Activated T-helper 17 cell treated with anti-CD3 and anti-CD28 coated beads, Interleukin-2, amount 50 U/mL, for 72 hours (primary cell): Measurements from ENCODE around the gene TSPAN7. TPM values are rescaled to one million over a fixed set of nuclear protein-coding genes. Genes with fewer than 3 reads are reported as not detected.

Experiments used
- ATAC-seq: fragments of 150-1000 bp; cut with Tn5 transposase; replicated peaks from 2 replicates; pipeline ENCODE4 v1.10.0; 2021; ENCODE audit warnings: mild to moderate bottlenecking, moderate library complexity
- H3K27ac Mint-ChIP-seq: one replicate; pipeline ENCODE4 v1.8.0; 2022; ENCODE audit warnings: mixed read lengths
- H3K27me3 Mint-ChIP-seq: one replicate; pipeline ENCODE4 v1.8.0; 2022; ENCODE audit warnings: mixed read lengths
- H3K36me3 Mint-ChIP-seq: one replicate; pipeline ENCODE4 v1.8.0; 2022; ENCODE audit warnings: low read depth, mild to moderate bottlenecking, mixed read lengths
- H3K4me1 Mint-ChIP-seq: one replicate; pipeline ENCODE4 v1.8.0; 2022; ENCODE audit warnings: mixed read lengths
- H3K4me3 Mint-ChIP-seq: one replicate; pipeline ENCODE4 v1.8.0; 2022; ENCODE audit warnings: mild to moderate bottlenecking, mixed read lengths
- H3K9me3 Mint-ChIP-seq: one replicate; pipeline ENCODE4 v1.8.0; 2022; ENCODE audit warnings: mixed read lengths
- total RNA-seq, 2 donors: library from RNA; stranded (reverse); gene quantifications; one replicate each; pipeline ENCODE4 v1.2.3, GENCODE V29; 2022

The TSPAN7 gene
- total RNA-seq, 2 donors from 2014 or later: 0.78 to 1.2 TPM

DNA sequence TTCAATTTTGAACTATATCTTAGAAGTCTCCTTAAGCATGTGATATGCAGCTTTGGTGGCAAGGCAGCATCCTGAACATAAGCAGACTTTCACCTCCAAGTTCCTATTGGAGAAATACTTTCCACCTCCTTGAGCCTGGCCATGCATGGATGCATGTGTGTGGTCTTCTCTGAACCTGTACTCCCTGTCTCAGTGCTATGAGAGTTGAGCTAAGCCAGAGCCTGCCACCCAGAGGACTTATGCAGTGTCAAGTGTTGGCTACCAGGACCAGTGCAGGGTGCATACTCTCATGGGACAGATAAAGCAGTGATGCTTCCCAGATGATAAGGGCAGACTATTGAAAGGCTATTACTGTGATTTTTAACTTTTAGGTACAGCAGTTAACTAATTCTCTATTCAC lies 105.6 kb downstream of the TSPAN7 start:
- Mint-ChIP-seq H3K4me3 (no peak overlapping the region), H3K27me3 (peaks cover 7% of the 10 kb centered on the region), H3K9me3 (no peaks in the 10 kb centered on the region), H3K4me1 (peaks cover 5% of the 10 kb centered on the region), H3K27ac (no peak overlapping the region), H3K36me3 (no peaks in the 10 kb centered on the region)
- ATAC-seq: no peak

DNA sequence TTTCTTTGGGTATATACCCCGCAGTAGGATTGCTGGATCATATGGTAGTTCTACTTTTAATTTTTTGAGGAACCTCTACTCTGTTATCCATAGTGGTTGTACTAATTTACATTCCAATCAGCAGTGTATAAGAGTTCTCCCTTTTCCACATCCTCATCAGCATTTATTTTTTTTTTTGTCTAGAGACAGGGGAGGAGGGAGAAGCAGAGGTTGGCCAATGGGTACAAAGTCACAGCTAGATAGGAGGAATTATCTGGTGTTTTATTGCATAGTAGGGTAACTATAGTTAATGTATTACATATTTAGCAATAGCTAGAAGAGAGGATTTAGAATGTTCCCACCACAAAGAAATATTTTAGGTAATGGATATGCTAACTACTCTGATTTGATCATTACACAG lies 107.4 kb downstream of the TSPAN7 start:
- no peak for ATAC-seq
- no peaks in the 10 kb centered on the region for H3K36me3 Mint-ChIP-seq
- H3K27me3 Mint-ChIP-seq: no peaks in the 10 kb centered on the region
- no peak overlapping the region for H3K4me3 Mint-ChIP-seq
- no peaks in the 10 kb centered on the region for H3K4me1 Mint-ChIP-seq
- H3K27ac Mint-ChIP-seq: no peak overlapping the region
- H3K9me3 Mint-ChIP-seq: no peaks in the 10 kb centered on the region

DNA sequence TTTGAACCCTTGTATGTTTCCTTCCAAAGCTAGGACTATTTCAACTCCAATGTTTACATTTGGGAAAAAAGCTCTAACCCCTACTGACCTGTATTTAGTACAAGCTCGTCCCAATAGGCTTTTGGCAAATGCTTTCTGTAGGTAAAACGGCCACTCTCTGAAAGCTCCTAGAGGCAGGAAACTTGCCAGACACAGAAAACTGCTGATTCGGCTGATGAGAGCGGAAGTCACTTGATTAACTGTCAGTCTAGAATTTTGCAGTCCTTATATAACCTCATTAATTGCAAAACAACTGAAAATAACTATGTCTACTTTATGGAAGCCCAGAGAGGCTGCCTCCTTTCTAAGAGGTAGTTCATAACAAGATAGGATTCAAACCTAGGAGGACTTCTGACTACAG lies 108.1 kb downstream of the TSPAN7 start:
- no peaks in the 10 kb centered on the region for H3K27me3 Mint-ChIP-seq
- no peak overlapping the region for H3K4me3 Mint-ChIP-seq

DNA sequence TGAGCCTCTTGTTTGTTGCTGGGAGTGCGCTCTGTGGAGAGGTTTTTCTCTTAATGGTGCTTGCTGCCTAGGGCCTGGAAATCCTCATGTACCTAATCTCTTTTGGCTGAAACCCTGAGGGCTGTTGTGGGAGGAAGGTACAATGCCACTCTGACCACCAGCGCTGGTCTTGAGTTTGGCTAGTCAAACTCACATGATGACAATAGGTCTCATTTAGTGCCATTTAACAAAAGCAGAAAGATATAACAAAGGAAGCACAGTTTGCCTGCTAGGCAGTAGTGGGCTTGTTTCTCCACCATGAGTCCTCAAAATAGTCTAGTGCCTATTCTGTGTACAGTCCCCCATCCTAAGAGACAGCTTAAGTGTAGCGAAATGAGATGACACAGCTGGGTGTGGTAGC lies 111.3 kb downstream of the TSPAN7 start:
- H3K36me3 Mint-ChIP-seq: no peaks in the 10 kb centered on the region
- no peak overlapping the region for H3K4me3 Mint-ChIP-seq
- H3K27ac Mint-ChIP-seq: no peak overlapping the region
- no peaks in the 10 kb centered on the region for H3K9me3 Mint-ChIP-seq
- H3K4me1 Mint-ChIP-seq: no peaks in the 10 kb centered on the region
- H3K27me3 Mint-ChIP-seq: peaks cover 6% of the 10 kb centered on the region
- no peak for ATAC-seq

More for the DNA sequence above, 108.1 kb downstream of the TSPAN7 start:
- H3K4me1 Mint-ChIP-seq: no peaks in the 10 kb centered on the region
- no peaks in the 10 kb centered on the region for H3K9me3 Mint-ChIP-seq
- ATAC-seq: no peak
- H3K27ac Mint-ChIP-seq: no peak overlapping the region
- no peaks in the 10 kb centered on the region for H3K36me3 Mint-ChIP-seq

DNA sequence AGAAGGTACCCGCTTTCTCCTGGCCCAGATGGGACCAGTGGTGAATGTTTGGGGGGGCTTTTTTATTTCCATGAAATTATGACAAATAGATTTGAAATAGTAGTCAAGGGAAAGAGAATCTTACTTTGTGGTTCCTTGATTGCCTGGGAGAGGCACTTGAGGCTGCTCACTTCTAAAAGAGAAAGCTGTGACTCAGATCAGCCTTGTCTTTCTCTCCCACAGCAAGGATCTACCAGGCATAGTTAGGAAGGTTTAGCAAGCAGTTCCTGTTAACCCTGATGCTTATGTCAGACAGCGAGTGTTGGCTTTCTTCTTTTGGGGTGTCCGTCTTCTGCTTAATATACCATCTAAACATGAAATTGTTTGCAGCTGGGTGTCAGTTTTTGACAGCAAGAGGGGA lies 114.5 kb downstream of the TSPAN7 start:
- Mint-ChIP-seq H3K4me3 (no peak overlapping the region), H3K36me3 (no peaks in the 10 kb centered on the region), H3K27me3 (peaks cover 14% of the 10 kb centered on the region), H3K4me1 (no peaks in the 10 kb centered on the region), H3K27ac (no peak overlapping the region), H3K9me3 (no peaks in the 10 kb centered on the region)
- ATAC-seq: peak; percentile 61

DNA sequence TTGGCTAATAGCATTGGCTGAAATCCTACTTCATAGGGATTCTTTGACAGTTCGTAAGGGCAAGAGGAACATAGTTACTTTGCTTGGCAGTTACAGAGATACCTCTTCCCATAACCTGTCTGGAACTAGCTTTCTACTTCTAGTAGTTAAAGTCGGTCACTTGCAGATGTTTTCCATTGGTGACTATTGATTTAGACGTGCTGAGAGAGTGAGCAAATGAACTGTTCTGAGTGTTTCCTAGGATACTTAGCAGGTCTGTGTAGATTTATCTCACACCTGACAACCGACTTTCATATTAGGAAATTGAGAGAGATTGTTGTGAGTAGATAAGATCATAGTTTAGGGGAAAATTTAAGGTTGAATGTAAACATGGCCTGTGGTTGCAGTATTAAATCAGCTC lies 116.8 kb downstream of the TSPAN7 start:
- ATAC-seq: no peak
- H3K4me1 Mint-ChIP-seq: no peaks in the 10 kb centered on the region

DNA sequence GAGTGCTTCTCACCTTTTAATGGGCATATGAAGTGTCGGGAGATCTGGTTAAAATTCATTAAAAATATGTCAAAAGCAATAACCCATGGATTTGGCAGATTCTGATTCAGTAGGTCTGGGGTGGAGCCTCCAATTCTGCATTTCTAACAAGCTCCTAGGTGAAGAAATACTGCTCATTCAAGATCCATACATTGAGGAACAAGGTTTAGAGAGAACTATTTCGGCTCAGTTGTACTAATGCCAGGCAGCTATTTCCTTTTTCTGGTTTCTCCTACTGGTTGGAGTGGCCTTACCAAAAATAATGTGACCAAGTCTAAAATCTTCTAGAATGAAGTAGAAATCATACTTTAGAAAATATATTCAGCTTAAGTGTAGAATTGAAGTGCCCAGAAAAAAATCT lies 117.5 kb downstream of the TSPAN7 start:
- H3K4me1 Mint-ChIP-seq: no peaks in the 10 kb centered on the region
- H3K36me3 Mint-ChIP-seq: no peaks in the 10 kb centered on the region
- no peak overlapping the region for H3K27ac Mint-ChIP-seq
- no peaks in the 10 kb centered on the region for H3K9me3 Mint-ChIP-seq
- H3K27me3 Mint-ChIP-seq: peaks cover 14% of the 10 kb centered on the region
- H3K4me3 Mint-ChIP-seq: no peak overlapping the region
- no peak for ATAC-seq

More for the DNA sequence above, 116.8 kb downstream of the TSPAN7 start:
- no peaks in the 10 kb centered on the region for H3K36me3 Mint-ChIP-seq
- no peaks in the 10 kb centered on the region for H3K9me3 Mint-ChIP-seq
- no peak overlapping the region for H3K27ac Mint-ChIP-seq
- no peak overlapping the region for H3K4me3 Mint-ChIP-seq
- peaks cover 14% of the 10 kb centered on the region for H3K27me3 Mint-ChIP-seq

DNA sequence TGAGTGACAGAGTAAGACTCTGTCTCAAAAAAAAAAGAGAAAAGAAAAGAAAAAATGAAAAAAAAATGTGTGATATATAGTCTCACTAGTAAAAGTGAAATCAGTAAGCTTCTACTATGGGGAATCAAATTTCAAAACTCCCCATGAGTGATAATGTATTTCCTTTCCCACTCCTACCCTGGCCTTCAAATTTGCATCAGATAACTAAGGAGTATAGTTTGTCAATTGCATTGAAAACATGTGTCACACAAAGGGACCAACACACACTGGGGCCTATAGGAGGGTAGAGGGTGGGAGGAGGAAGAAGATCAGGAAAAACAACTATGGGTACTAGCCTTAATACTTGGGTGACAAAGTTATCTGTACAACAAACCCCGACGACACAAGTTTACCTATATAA lies 118.4 kb downstream of the TSPAN7 start:
- H3K4me1 Mint-ChIP-seq: no peaks in the 10 kb centered on the region
- no peaks in the 10 kb centered on the region for H3K9me3 Mint-ChIP-seq
- H3K27ac Mint-ChIP-seq: no peak overlapping the region
- peak; percentile 62 for ATAC-seq
- H3K36me3 Mint-ChIP-seq: no peaks in the 10 kb centered on the region
- H3K4me3 Mint-ChIP-seq: no peak overlapping the region
- peaks cover 14% of the 10 kb centered on the region for H3K27me3 Mint-ChIP-seq

DNA sequence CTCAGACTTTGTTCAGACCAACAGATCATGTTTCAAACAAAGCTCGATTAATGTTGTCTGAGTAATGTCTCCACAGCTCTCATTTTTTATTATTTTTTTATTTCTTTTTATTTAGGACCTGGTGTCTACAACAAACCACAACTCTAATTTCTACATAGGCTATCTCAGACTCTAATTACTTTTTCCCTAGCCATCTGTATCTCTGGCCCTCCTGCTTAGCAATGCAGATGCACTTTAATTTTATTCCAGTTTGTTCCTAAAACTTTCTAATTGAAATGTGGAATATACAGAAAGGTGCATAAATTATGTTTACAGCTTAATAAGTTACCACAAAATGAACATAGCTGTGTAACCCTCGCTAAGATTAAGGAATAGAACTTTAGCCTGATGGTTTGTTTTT lies 120.8 kb downstream of the TSPAN7 start:
- H3K27ac Mint-ChIP-seq: no peak overlapping the region
- H3K36me3 Mint-ChIP-seq: no peaks in the 10 kb centered on the region
- no peaks in the 10 kb centered on the region for H3K9me3 Mint-ChIP-seq
- no peaks in the 10 kb centered on the region for H3K4me1 Mint-ChIP-seq
- no peak for ATAC-seq
- H3K27me3 Mint-ChIP-seq: peaks cover 13% of the 10 kb centered on the region
- no peak overlapping the region for H3K4me3 Mint-ChIP-seq

DNA sequence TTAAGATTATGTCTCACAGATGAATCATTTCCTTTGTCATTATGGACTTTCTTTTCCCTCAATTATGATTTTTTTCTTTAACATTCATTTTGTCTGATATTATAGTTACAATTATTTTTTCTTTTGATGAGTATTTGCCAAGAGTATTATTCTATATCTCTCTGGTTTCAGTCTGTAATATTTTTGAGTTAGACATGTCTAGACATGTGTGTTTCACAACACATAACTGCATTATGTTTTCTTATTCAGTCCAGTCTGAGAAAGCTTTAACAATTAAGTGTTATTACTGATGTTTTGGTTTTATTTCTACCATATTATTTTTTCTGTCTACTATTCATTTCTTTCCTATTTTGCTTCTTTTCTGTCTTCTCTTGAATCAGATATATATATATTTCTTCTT lies 131.6 kb downstream of the TSPAN7 start:
- Mint-ChIP-seq H3K27me3 (no peaks in the 10 kb centered on the region), H3K4me1 (no peaks in the 10 kb centered on the region), H3K9me3 (no peaks in the 10 kb centered on the region), H3K4me3 (no peak overlapping the region), H3K27ac (no peak overlapping the region), H3K36me3 (no peaks in the 10 kb centered on the region)
- ATAC-seq: no peak

DNA sequence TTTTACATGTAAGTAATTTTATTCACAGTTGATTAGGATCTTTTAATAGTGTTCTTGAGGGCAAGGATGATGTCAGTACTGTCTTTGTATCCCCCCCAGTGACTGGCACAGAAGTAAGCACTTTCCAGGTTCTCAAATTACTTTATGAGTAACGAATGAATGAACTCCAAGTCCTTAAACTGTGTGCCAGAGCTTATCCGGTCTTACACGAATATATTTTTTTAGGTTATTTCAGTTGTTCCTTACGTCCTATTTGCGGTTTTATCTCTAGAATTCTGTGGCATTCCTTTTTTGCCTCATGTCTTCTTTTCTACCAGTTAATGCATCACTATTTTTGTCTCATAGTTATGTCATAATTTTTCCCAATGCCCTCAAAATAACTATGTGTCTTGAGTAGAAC lies 133.1 kb downstream of the TSPAN7 start:
- H3K27ac Mint-ChIP-seq: no peak overlapping the region
- H3K4me3 Mint-ChIP-seq: no peak overlapping the region
- H3K36me3 Mint-ChIP-seq: no peaks in the 10 kb centered on the region
- ATAC-seq: no peak
- H3K9me3 Mint-ChIP-seq: no peaks in the 10 kb centered on the region
- H3K4me1 Mint-ChIP-seq: no peaks in the 10 kb centered on the region
- no peaks in the 10 kb centered on the region for H3K27me3 Mint-ChIP-seq

DNA sequence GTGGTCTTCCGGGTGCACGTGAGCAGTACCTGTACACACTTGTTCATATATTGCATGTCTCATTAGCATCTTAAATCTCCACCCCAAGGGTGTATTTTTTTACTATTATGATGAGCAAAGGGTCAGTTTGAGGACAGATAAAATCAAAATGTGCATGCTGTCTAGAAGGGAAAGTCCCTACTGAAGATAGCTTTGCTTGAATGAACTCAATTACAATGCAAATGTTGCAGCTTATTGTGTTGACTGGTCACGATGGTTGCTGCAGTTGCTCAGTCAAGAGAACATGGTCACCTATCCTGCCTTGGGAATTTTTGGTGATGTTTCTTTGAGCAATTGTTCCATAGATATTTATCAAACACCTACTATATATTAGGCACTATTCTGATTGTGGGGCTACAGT lies 136.1 kb downstream of the TSPAN7 start:
- H3K4me1 Mint-ChIP-seq: no peaks in the 10 kb centered on the region
- H3K4me3 Mint-ChIP-seq: no peak overlapping the region
- no peaks in the 10 kb centered on the region for H3K36me3 Mint-ChIP-seq
- H3K27ac Mint-ChIP-seq: no peak overlapping the region
- H3K9me3 Mint-ChIP-seq: no peaks in the 10 kb centered on the region
- H3K27me3 Mint-ChIP-seq: no peaks in the 10 kb centered on the region
- ATAC-seq: no peak

DNA sequence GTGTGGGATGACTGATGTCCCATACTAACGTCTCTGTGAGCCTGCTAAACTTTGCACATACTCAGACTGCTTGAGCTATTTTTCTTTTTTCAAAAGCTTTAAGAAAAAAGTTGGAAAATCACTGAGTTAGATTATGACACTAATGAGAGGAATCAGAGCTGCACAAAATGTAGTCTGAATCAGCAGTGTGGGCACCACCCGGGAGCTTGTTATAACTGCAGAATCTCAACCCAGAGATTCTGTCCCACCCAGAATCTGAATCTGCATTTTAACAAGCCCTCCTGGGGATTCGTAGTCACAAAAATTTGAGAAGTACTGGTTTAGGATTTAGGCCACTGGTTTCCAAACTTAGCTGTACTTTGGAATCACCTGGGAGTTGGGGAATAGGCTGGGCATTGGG lies 137.8 kb downstream of the TSPAN7 start:
- no peaks in the 10 kb centered on the region for H3K4me1 Mint-ChIP-seq
- H3K4me3 Mint-ChIP-seq: no peak overlapping the region
- H3K9me3 Mint-ChIP-seq: no peaks in the 10 kb centered on the region
- H3K36me3 Mint-ChIP-seq: no peaks in the 10 kb centered on the region
- ATAC-seq: no peak
- H3K27me3 Mint-ChIP-seq: no peaks in the 10 kb centered on the region
- H3K27ac Mint-ChIP-seq: no peak overlapping the region

DNA sequence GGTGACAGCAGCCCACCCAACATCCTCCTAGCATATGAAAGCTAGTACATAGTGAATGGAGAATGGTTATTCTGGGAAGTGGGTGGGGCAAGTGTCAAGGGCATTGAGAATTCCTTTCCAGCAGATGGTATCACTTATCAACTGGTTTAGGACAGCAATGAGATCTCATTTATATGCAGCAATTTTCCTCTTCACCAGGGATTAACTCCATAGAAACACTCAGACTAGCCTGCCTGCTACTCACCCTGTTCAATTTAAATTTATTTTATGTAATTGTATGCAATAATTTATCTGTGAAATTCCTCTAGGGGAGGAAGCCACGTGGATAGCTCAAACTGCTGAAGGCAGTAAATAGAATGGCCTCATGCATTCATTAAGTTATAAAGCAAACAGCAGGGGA lies 138.4 kb downstream of the TSPAN7 start:
- H3K27me3 Mint-ChIP-seq: no peaks in the 10 kb centered on the region
- H3K4me3 Mint-ChIP-seq: no peak overlapping the region
- H3K27ac Mint-ChIP-seq: no peak overlapping the region
- H3K36me3 Mint-ChIP-seq: no peaks in the 10 kb centered on the region
- no peaks in the 10 kb centered on the region for H3K4me1 Mint-ChIP-seq
- ATAC-seq: no peak
- H3K9me3 Mint-ChIP-seq: no peaks in the 10 kb centered on the region

DNA sequence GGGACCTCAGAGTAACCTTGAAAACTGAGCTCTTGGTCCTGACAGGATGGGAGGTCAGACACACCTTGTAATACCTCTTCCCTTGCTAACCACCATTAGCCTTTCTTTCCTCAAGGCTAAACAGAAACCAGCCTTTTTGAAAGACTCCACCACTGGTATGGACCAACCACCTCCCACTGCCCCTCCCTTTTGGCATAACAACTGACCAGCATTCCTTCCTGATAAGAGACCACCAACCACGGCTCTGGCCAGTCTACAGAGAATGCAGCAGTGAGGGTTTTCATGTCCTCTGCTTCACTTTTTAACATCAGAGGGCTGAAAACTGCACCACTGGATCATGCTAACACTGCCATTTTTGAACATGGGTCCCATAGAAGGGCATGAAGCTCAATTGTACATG lies 139.7 kb downstream of the TSPAN7 start:
- no peak for ATAC-seq
- no peaks in the 10 kb centered on the region for H3K36me3 Mint-ChIP-seq
- no peaks in the 10 kb centered on the region for H3K9me3 Mint-ChIP-seq
- H3K27ac Mint-ChIP-seq: no peak overlapping the region
- no peak overlapping the region for H3K4me3 Mint-ChIP-seq
- no peaks in the 10 kb centered on the region for H3K27me3 Mint-ChIP-seq
- H3K4me1 Mint-ChIP-seq: no peaks in the 10 kb centered on the region

DNA sequence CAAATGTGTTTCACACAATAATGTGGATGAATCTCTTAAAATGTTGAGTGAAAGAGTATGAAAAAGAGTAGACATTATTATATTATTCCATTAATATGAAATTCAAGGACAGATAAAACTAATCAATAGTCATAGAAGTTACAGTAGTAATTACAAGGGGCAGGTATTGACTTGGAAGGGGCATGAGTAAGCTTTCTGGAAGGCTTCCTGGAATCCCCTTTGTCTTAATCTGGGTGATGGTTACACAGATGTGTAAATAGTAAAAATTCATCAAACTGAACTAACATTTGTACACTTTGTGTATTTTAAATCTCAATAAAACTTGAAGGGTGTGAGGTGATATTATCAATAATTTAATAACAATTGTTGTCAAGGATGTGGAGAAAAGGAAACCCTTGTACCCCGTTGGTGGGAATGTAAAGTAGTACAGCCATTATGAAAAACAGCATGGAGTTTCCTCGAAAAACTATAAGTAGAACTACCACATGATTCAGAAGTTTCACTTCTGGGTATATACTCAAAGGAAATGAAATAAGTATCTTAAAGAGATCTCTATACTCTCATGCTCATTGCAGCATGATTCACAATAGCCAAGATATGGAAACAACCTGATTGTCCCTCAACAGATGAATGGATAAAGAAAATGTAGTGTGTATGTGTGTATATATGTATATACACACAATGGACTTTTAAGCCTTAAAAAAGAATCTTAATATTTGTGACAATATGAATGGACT lies 143.0 kb downstream of the TSPAN7 start:
- no peaks in the 10 kb centered on the region for H3K9me3 Mint-ChIP-seq
- peak overlapping the region; percentile 50 for H3K27ac Mint-ChIP-seq

More for the DNA sequence above, 143.0 kb downstream of the TSPAN7 start:
- no peak overlapping the region for H3K4me3 Mint-ChIP-seq
- H3K27me3 Mint-ChIP-seq: peaks cover 4% of the 10 kb centered on the region
- peak; percentile 97 for ATAC-seq
- H3K4me1 Mint-ChIP-seq: no peaks in the 10 kb centered on the region
- no peaks in the 10 kb centered on the region for H3K36me3 Mint-ChIP-seq
